ENCODE results near the gene PRRC2B.

- TF ChIP-seq POLR2AphosphoS5 (IDR thresholded peaks at IDR 0.05) (no peak), CTCF (IDR thresholded peaks at IDR 0.05) (no peak), EP300 (IDR thresholded peaks at IDR 0.05; ENCODE audit: low read depth) (no peak)
These were observed 43.0 kb downstream of the PRRC2B start for GRCh38 chr9:131436865-131437271.

All from transverse colon (tissue), 4 donors.